GM12864 (cell line): ENCODE measurements around the gene SERPINA6.

ENCODE experiments used
- DNase-seq: peaks from one replicate; pipeline ENCODE4 v3.0.0-alpha.2; 2011; ENCODE audit warnings: low read depth
- H3K4me3 ChIP-seq: 2 replicates; pipeline ENCODE4 v1.5.1; 2011; ENCODE audit warnings: mild to moderate bottlenecking, low read depth, low read length, control low read depth
- TF ChIP-seq, protein P1 (sequence below): IDR thresholded peaks from 2 replicates; pipeline ENCODE4 v1.5.1; 2011; ENCODE audit warnings: low read depth, mild to moderate bottlenecking, moderate library complexity, low read length, control low read depth, inconsistent platforms; ENCODE audit errors: missing control alignments

The SERPINA6 gene

DNA sequence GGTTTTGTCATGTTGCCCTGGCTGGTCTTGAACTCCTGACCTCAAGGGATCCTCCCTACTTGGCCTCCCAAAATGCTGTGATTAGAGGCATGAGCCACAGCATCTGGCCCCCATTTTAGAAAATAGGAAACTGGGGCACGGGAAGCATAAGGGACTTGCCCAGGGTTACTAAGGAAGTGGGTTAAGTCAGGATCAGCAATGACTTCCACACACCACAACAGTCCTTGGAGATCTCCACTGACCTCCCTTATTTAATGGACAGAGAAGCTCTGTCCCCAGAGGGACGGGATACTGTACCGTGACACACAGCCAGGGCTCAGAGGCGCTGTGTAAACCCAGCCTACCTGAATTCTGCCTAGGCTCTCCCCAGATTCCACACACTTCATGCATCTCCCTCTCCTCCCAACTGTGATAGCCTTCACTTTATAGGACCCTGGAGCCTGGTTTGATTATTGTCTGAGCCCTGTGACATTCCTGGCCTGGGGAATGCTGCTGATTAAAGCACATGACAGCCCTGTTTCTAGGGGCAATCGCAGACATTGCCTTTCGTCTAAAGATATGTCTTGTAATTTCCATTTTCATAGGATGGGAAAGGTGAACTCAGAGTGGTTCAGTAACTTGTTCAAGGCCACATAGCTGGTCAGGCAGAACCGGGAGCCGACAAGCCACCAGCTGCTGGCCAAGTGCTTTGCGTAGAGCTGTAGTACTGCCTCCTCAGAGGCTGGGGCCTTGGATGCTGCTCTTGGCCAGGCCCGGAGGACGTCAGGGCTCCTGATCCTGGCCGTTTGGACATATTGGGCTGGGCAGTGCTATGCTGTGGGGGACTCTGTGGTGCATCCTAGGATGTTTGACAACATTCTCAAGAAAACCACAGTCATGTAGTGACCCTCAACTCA is 44.5 kb upstream of the SERPINA6 start:
- H3K4me3 ChIP-seq, result no peak overlapping the region
- no peak for DNase-seq

DNA sequence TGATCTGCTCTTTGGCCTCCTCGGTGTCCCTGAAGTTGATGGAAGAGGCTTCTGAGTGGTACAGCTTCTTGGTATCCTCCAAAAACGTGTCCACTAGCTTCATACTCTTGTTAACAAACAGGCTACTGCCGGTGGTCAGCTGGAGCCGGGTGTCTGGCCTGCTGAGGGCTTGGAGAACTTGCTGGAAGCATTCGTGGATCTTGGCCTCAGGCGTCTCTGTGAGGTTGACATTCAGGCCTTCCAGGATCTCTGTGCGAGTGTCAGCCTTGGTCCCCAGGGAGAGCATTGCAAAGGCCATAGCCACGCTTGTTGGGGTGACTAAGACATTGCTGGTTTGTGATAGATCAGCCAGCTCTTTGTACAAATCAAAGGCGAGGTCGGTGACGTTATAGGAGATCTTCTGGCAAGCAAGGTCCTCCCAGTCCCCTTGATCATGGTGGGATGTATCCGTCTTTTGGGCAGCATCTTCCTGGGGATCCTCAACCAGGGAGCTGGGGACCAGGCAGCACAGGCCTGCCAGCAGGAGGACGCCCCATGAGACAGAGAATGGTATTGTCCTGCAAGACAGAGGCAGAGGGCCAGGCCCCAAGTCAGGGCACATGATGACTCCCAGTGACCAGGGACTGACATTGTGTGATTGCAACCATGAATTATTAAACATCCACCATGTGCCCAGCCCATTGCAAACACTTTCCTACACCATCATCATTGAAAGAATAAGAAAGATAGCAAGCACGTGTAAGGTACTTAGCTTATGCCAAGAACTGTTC is 43.2 kb upstream of the SERPINA6 start, which contains the start of gene SERPINA2:
Gene SERPINA2, minus strand, starts transcription at position 553 of the 770 bp plus-strand sequence.
- H3K4me3 ChIP-seq, result no peak within 1 kb of the TSS
- no peak for DNase-seq
- TF ChIP-seq, protein P1, sequence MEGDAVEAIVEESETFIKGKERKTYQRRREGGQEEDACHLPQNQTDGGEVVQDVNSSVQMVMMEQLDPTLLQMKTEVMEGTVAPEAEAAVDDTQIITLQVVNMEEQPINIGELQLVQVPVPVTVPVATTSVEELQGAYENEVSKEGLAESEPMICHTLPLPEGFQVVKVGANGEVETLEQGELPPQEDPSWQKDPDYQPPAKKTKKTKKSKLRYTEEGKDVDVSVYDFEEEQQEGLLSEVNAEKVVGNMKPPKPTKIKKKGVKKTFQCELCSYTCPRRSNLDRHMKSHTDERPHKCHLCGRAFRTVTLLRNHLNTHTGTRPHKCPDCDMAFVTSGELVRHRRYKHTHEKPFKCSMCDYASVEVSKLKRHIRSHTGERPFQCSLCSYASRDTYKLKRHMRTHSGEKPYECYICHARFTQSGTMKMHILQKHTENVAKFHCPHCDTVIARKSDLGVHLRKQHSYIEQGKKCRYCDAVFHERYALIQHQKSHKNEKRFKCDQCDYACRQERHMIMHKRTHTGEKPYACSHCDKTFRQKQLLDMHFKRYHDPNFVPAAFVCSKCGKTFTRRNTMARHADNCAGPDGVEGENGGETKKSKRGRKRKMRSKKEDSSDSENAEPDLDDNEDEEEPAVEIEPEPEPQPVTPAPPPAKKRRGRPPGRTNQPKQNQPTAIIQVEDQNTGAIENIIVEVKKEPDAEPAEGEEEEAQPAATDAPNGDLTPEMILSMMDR, result no peak

More for the DNA sequence above, 44.5 kb upstream of the SERPINA6 start:
- TF ChIP-seq, protein P1, result no peak

DNA sequence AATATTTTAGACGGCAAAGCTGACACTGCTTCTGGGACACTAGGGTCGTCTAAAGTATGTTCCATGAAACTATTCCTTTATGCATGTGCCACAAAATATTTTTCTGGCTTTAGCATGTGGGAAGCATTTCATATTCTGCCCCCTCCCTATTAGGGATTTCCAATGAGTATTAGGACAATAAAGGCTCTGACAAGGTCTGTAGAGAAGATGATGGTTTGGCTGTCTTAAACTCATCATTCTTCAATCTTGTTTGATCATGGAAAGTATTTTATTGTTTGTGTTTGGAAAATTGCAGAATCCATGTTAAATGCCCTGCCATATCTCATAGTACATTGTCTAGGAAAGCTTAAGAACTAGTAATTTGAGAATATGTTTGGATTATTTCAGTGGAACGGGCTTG is 42.5 kb upstream of the SERPINA6 start:
- DNase-seq, result no peak
- TF ChIP-seq, protein P1, result no peak
- no peak overlapping the region for H3K4me3 ChIP-seq

DNA sequence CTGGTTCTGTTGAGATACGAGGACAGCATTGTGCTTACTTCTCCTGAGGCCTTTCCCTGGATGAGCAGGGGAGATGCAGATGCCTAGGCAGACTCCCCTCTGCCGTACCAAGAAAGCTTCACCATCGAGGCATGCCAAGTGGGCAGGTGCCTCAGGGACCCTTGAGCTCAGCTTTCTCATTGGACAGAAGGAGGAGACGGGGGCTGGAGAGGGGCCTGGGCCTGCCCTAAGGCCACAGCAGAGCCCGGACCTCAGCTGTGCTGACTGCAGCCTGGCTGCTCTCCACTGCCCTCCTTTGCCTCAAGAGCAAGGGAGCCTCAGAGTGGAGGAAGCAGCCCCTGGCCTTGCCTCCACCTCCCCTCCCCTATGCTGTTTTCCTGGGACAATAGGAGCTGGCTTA is 41.8 kb upstream of the SERPINA6 start:
- H3K4me3 ChIP-seq, result no peak overlapping the region
- no peak for DNase-seq
- TF ChIP-seq, protein P1, result no peak

DNA sequence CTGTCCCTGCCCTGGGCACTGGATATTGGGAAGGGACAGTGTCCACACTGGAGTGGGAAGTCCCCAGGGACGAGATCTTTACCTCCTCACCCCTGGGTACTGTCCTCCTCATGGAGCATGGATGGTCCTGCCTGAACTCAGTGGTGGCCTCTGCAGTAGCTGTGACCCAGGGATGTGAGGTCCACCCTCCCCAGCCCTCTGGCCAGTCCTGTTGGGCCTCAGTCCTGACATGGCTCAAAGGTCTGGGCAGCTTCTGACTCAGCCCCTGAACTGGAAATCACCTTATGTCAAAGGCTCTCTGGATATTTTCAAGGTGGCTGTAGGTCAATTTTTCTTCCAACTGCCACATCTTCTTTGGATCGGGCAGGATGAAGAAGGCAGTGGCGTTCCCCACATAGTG is 40.9 kb upstream of the SERPINA6 start:
- TF ChIP-seq, protein P1, result no peak
- H3K4me3 ChIP-seq, result no peak overlapping the region
- no peak for DNase-seq

DNA sequence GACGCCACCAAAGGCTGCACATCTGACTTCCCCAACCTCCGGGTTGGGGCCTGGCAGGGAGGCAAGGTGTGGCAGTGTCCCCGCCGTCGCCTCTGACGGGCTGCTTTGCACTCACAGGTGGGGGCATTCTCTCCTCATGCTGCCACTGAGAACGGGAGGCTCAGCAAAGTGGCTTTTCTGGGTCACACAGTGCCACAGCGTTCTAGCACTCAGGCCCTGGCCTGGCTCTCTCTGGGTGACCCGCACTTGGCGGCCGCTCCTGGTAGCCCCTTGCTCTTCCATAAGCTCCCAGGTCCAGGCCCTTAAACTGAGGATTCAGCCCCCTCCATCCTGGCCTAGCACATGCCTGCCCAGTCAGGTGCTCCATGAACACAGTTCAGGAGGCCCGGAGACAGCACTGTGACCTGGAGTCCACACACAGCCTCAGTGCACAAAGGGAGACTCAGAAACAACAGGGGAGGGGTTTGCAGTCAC is 40.1 kb upstream of the SERPINA6 start:
- no peak overlapping the region for H3K4me3 ChIP-seq
- TF ChIP-seq, protein P1, result no peak
- DNase-seq, result no peak
